HG02798 (cell line): ENCODE results near the gene STAB2.

Experiments used
- ATAC-seq: cut with Tn5 transposase; IDR thresholded peaks from one replicate; pipeline ENCODE4 v1.9.1; 2021; ENCODE audit warnings: mild to moderate bottlenecking; ENCODE audit not compliant: unreplicated experiment, poor library complexity

STAB2 gene

DNA sequence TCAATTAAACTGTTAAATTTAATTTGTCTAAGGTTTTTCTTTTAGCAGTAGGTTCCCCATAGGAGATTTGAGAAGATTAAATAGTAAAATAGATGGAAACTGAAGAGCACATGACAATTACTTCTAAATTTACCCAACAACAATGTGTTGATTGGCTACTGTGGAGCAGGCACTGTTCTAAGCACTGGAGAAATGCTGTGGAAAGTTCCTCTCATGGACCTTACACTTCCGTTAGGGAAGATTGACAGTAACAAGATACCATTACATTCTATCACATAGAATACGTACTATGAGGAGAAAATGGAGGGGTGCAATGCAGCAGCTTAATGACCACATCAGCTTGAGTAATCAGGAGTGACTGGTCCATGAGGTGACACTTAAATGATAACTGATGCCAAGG lies 8.1 kb upstream of the STAB2 start:
- no peak for ATAC-seq

GRCh38 chr12:103580026-103580425 lies 7.0 kb upstream of the STAB2 start:
- no peak for ATAC-seq

GRCh38 chr12:103583008-103583407 lies 4.1 kb upstream of the STAB2 start:
- ATAC-seq, result no peak

GRCh38 chr12:103586132-103586531 lies 941 bp upstream of the STAB2 start:
- no peak for ATAC-seq

GRCh38 chr12:103588680-103589079 lies 1.6 kb downstream of the STAB2 start:
- ATAC-seq, result no peak

- ATAC-seq, result no peak
Observed at GRCh38 chr12:103589517-103589916, 2.4 kb downstream of the STAB2 start.

- ATAC-seq, result no peak
Observed at GRCh38 chr12:103590271-103590670, 3.2 kb downstream of the STAB2 start.

- no peak for ATAC-seq
Observed at GRCh38 chr12:103596981-103597380, 9.9 kb downstream of the STAB2 start.

- ATAC-seq, result no peak
Observed at GRCh38 chr12:103599274-103599673, 12.2 kb downstream of the STAB2 start.

DNA sequence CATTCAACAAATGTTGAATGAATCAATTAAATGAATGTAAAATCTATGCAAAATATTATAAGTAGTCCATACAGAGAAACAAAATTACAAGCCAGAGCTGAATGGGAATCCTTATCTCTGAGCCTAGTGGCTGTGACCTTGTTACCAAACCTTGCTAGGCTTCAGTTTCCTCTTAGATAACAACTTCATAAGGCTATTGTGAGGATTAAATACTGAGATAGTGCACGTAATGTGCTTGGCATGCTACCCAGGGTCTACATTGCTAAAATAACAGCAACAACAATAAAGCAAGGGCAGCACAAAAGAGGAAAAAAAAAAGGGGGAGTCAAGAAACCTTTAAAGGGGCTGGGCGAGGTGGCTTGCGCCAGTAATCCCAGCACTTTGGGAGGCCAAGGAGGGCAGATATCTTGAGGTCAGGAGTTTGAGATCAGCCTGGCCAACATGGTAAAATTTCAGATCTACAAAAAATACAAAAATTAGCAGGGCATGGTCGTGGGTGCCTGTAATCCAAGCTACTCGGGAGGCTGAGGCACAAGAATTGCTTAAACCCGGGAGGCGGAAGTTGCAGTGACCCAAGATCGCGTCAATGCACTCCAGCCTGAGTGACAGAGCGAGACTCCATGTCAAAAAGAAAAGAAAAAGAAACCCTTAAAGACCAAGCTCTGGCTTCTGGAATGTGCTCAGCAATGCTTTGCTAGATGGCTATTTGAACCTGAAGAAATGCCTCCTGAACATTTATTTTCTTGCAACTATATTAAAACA lies 14.1 kb downstream of the STAB2 start:
- no peak for ATAC-seq

DNA sequence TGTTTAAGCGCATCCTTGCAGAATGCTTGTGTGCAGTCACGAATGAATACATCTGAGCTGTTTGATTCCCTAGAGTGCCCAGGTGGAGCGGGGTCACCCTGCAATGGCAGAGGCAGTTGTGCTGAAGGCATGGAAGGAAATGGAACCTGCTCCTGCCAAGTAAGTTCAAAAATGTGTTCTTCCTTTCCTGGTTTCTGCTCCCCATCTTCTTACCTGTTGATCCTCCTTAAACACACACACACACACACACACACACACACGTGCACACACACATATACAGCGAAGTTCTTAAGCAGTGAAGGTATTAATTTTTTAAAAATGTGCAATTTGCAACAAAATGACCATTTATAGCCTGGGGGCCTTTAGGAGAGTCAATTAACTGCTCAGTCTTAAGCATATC lies 33.3 kb downstream of the STAB2 start:
- no peak for ATAC-seq

DNA sequence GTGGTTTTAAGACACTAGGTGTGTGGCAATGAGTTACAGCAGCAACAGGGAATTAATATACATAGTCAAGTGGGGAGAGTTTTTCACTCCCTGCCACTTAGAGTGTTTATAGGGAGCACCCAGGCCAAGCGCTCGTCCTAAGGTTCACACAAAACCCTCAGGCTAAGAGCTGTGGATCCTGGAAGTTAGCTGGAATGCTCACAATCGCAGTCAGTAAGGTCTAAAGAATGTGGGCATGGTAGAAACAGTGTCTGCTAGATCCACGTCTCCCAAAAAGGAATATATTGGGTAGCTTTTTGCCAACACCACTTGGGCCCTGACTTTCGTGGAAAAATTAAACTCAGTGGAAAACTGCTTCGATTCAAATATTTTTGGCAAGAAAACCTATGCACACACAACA lies 36.6 kb downstream of the STAB2 start:
- no peak for ATAC-seq

DNA sequence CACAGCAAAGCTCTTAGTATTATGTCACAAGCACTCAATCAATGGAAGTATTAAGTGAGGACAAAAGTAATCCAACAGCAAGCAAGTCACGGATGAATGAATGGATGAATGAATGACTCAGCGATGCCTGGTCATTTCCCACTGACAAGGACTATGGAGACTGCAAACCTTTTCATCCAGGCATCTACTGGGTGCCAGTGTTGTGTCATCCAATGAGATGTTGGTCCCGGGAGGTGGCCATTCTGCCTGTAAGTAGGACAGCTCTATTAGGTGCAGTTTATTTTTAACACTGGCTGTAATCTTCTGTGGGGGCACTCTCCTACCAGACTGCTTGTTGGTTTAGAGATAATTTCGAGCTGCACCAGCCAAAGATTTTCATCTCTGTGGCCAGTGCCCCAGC lies 39.4 kb downstream of the STAB2 start:
- ATAC-seq, result no peak

DNA sequence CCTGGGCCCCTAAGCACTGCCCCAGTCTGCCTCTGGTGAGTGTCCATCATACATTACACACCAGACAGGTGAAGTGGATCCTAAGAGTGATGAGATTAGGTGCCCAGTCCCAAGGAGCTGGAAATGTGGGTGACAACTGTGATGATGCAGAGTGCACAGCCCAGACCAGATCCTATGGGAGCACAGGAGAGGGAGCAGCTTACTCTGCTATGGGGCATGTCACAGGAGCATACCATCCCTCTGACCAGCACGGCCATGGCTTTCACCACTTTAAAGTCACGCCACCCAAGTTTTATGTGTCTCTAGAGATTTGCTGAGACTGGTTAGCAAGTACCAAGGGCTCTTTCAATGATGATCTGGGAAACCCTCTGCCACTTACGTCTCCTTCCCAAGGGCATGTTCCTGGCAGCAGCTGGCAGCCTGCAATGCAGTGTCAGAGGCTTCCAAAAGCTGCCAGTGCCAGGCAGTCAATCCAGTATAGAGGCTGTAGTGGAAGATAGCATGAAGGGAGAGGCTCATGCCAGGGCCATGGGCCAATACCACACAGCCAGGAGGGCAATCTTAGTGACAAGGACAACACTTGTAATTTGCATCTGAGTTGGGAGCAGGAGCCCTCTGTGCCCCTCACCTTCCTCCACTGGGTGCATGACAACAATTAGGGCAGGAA lies 40.2 kb downstream of the STAB2 start:
- no peak for ATAC-seq

- peak; percentile 80 for ATAC-seq
Observed at GRCh38 chr12:103632554-103633216, 45.6 kb downstream of the STAB2 start.

DNA sequence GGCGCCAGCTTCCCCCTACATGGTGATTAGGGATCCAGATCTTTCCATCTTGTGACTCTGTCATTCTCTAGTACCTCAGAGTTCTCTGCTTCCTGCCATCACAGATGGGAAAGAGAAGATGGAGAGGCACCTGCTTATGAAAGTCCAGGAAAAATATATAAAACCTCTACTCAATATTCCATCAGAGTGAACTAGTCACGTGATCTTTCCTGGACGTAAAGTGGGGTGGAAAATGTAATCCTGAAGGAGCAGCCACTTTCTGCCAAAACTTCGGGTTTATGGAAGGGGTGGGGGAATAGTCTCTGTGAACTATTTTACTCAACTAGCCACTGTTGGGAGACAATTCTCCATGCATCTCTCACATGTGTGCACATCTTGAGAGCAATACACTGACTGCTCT lies 47.7 kb downstream of the STAB2 start:
- no peak for ATAC-seq

DNA sequence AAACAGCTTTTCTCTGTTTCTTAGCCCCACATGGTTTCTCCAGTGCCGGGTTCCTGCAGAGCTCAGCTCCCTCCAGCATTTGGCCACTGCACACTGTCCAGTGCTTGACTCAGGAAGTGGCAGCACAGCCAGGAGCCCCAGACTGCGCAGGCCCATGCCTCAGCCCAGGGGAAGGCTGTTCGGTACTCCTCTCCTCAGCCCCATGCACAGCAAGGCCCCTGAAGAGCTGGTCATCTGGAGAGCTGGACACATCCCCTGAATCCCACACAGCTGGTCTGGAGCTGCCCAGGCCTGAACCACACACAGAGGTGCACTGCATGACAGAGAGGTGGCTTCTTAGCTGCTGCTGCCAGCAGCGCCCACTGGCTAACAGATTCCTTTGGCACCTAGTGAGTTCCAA lies 48.3 kb downstream of the STAB2 start:
- no peak for ATAC-seq

DNA sequence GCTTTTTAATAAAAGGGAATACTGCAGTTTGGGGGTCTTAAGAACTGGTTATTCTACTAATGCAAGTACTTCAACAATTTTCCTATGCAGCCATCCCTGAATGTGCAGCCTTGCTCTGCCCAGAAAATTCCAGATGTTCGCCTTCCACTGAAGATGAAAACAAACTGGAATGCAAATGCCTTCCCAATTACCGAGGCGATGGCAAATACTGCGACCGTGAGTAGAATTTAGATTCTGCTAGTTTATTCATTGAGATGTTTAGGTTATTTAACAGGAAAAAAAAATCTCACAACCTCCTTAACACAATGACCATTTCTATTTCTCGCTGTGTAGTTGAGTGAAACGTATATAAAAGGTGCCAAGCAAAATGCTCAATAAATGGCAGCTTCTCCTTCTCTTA lies 49.9 kb downstream of the STAB2 start:
- ATAC-seq, result no peak

GRCh38 chr12:103637429-103637828 lies 50.4 kb downstream of the STAB2 start:
- ATAC-seq, result no peak

DNA sequence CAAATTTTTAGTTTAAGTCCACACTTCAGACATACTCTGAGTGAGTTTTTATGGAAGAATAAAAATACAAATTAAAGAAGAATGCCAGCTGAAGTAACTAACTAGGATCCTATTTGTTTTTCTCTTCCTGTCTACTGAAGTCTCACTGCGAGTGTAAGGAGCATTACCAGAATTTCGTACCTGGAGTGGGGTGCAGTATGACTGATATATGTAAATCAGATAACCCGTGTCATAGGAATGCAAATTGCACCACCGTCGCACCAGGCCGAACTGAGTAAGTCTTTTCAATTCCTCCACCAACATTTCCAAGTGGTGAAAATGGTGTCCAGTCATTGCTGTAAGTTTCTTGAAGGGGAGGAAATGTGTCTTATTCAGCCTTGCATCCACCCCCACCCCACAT lies 52.9 kb downstream of the STAB2 start:
- ATAC-seq, result no peak

GRCh38 chr12:103640410-103640809 lies 53.3 kb downstream of the STAB2 start:
- ATAC-seq, result no peak

- no peak for ATAC-seq
Observed at GRCh38 chr12:103640831-103641230, 53.8 kb downstream of the STAB2 start.
